ENCODE measurements around the gene WDR17.

The WDR17 gene

DNA sequence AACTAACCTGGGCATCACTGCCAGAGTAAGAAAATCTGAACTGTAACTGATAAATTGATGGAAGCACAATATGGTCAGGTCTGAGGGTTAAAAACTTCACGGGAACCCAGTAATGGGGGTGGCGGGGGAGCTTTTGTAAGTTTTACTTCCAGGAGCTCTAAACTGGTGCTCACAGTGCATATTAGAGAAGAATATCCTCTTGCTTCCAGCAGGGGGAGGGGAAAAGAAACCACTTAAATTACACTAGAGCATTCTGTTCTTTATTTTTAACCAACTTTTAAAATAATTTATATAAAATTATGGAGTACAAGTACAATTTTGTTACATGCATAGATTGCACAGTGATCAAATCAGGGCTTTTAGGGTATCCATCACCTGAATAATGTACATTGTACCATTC, 33.7 kb downstream of the WDR17 start:
- DNase-seq, result no peak

DNA sequence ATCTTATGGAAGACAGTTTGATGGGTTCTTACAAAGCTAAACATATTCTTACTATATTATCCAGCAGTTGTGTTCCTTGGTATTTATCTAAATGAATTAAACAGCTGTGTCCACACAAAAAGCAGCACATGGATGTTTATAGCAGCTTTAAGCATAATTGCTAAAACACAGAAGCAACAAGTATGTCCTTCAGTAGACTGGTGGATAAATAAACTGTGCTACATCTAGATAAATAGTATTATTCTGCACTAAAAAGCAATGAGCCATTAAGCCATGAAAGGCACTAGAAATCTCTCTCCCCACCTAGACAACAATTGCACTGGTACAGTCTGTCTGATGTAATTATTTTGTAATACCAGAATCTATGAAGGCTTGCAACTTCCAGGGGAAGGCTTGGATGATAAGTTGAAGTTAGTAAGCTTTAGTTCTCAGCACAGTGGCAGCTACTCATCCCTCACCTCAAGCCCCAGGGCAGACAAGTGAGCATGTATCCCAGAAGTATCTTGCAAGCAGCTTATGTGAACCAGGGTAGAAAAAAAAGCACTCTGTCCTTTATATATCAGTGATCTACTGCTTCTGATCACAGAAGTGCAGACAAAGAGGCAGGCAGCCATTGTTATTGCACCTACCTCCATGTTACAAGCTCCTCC, 36.9 kb downstream of the WDR17 start:
- DNase-seq, result no peak

DNA sequence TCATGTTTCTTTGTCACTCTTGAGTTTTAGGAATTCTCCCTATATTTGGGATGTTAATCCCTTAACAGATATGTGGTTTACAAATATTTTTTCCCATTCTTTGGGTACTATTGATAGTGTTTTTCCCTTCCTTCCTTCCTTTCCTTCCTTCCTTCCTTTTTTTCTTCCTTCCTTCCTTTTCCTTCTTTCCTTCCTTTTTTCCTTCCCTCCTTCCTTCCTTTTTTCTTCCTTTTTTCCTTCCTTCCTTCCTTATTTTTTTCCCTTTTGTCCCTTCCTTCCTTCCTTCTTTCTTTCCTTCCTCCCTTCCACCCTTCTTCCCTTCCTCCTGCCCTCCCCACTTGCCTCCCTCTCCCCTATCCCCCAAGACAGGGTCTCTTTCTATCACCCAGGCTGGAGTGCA, 42.1 kb downstream of the WDR17 start:
- no peak for DNase-seq

DNA sequence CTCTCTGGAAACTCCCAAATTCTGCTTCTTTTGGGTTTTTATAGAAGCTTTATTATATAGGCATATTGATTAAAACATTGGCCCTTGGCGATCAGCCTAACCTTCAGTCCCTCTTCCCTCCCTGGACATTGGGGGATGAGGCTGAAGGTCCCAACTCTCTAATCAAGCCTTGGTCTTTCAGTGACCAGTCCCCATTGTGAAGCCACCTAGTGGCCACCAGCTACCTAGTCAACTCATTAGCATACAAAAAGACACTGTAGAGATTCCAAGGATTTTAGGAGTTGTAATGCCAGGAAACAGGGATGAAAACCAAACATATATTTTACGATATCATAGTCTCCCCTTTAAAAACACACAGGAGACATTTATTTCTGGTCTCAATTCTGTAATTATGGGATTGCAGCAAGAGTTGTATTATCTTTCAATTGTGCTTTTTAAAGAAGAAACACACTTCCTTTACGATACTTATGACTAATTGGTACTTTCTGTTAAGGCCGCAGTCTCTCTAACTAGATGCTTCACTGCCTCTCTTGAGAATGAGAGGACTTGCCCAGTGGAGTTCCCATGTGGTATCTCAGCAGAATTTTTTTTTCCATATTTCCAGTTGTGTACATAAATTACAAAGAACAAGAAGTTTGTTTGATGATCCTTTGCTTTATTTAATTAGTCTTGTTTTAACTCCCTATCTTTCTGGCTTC, 58.2 kb downstream of the WDR17 start:
- DNase-seq, result peak; percentile 25

DNA sequence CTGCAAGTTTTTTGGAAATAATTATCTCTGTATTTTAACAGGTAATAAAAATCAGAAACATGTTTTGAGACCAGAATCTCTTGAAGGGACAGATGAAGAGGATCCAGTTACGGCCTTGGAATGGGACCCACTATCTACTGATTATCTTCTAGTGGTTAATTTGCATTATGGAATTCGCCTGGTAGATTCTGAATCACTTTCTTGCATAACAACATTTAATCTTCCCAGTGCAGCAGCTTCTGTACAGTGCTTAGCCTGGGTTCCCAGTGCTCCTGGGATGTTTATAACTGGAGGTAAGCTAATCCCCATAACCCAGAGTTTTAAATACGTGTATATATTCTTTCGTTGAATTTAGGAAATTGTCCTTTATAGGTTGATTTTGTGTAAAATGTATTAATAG, 59.4 kb downstream of the WDR17 start:
- DNase-seq, result no peak

DNA sequence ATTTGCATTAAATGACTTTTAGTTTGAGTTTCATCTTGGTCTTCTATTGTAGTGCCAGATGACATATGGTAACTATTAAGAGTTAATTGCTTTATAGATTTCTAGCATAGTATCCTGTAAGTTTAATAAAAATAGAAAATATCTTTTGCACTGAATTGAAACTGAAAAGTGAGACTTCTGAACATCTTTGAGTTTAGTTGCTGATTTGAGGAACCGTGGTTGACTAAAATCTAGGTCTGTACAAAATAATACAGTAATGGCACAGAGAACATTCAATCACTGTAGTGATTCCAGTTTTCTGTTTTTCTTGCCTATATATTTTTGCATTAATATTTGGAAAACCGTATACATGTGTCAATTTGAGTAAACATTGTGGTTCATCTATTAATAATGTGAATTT, 69.0 kb downstream of the WDR17 start:
- DNase-seq, result no peak

DNA sequence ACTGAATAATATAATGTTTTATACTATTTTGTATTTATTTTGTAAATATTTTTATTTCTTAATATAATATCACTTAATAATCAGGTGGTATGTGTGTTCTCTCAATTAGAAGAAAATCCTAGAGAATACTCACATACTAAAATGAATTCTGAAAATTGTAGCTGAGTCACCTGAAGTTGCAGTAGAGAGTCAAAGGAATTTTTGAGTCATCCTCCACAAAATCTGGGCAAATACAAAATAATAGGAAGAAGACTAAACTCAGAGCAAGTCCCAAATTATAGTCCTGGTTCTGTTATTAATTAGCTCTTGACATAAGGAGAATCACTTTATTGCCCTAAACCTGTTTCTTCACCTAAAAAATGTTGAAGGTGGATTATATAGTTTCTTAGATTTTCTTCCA, 72.0 kb downstream of the WDR17 start:
- DNase-seq, result peak; percentile 28

DNA sequence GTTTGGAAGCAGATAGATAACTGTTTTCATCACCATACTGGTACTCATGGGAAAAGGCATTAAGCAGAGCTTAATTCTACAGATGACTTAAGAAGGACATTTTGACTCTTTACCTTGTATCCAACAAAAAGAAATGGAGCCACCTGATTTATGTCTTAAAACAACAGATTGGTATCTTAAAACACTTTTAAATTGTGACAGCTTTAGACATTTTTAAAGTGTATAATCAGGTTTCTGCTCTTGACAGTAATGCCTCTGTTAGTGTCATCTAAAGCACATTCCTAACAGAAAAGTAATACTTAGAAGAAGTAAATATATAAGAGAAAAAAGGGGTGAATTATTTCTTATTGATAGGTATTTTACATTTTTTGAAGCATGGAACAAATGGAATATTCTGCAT, 73.9 kb downstream of the WDR17 start:
- no peak for DNase-seq

DNA sequence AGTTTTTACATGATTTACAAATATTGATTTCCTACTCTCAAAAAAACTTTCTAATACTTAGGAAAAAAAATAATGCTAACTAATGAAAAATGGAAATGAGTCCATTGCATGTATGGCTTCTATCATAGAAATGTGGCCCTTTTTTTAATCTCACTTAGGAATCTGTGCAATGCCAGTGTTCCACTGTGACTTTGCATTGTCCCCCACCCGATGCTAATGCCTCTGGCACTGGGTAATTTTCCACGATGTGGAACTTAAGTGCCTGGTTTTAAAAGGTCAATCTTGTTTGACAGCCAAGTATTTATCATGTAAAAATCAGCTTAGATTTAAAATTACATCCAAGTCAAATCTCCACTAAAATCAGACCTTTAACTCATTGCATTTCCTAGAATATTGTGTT, 76.6 kb downstream of the WDR17 start:
- no peak for DNase-seq

DNA sequence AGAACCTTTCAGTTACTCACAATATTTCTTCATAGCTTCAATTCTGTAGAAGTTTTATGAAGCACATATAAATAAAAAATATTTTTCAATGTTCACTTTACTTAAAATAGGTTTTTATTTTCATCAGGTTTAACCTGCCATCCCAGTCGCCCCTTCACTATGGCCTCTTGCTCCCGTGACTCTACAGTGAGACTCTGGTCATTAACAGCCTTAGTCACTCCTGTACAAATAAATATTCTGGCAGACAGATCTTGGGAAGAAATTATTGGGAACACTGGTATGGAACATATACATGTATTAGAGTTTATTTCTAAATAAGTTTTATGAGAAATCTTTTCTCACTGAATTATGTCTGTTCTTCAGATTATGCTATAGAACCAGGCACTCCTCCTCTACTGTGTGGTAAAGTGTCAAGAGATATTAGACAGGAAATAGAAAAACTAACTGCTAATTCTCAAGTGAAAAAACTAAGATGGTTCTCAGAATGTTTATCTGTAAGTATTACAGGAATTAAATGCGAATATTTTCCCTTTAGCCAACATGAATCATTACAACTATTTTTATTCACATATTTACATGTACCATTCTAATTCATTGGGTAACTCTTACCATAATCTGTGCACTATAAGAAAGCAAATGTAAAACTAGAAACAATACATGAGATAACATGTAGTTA, 84.2 kb downstream of the WDR17 start:
- DNase-seq, result peak; percentile 3

DNA sequence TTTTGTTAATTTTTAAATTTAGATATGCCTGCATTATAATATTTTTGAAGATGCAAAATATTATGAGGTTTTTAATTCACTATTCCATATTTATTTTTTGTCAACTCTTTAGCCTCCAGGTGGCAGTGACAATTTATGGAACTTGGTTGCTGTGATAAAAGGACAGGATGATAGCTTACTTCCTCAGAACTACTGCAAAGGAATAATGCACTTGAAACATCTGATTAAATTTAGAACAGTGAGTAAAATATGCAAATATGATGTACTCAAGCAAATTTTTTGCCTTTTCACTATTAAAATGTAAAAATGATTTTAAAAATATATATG, 84.7 kb downstream of the WDR17 start:
- DNase-seq, result peak; percentile 32

DNA sequence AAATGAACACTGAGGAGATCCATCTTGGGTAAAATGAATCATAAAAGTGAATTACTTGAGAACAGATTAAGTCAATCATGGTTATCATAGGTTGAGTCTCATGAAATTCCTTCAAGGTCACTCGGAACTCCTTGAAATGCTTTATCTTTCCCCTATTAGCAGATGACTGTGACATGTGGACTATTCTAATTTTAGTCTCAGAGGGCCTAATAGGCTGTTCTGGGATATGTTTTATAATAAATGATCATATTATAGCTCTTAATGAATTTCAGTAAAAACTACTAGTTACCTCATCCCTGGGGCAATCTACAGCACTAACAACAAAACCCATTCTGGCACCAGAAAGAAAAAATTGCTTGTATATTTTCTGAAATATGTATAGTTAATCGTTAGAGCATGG, 85.1 kb downstream of the WDR17 start:
- no peak for DNase-seq

DNA sequence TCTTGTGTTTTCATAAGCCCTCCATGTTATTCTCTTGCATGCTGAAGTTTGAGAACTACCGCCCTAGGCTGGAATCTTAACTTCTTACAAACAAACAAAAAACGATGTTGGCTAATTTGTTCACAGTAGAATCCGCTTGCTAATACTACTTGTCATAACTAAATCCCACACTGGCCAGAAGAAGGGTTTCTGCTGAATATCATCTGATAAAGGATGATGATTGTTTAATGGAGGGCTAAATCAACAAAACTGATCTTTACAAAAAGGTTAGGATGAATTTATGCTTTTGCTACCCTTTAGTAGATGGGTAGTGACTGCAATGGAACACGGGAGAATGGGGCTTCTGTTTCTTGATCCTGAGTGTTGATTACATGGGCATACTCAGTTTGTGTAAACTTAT, 87.5 kb downstream of the WDR17 start:
- DNase-seq, result no peak

DNA sequence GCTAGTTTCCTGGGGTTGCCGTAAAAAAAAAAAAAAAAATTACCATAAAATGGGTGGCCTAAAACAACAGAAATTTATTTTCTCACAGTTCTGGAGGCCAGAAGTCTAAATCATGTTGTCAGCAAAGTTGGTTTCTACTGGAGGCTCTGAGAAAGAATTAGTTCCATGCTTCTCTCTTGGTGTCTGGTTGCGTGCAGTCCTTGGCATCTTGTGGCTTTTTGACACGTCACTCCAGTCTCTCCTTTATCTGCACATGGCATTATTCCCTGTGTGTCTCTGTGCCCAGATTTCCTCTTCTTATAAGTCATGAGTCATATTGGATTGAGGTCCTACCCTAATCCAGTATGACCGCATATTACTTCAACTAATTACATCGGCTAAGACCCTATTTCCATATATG, 91.0 kb downstream of the WDR17 start:
- DNase-seq, result no peak

DNA sequence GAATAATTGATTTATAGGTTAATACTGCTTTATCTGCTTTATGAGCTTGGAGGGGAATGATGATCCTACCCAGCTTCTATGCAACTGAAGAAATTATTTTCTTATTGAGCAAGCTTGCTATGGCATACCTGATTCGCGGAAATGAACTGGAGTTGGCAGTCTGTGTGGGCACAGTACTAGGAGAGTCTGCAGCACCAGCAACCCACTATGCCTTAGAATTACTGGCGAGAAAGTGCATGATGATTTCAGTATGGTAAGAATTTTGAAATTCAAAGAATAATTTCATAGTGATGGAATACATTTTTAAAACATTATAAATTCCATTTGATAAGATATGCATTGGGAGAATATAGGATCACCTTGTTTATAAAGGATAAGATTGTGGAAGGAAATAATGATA, 97.4 kb downstream of the WDR17 start:
- no peak for DNase-seq

DNA sequence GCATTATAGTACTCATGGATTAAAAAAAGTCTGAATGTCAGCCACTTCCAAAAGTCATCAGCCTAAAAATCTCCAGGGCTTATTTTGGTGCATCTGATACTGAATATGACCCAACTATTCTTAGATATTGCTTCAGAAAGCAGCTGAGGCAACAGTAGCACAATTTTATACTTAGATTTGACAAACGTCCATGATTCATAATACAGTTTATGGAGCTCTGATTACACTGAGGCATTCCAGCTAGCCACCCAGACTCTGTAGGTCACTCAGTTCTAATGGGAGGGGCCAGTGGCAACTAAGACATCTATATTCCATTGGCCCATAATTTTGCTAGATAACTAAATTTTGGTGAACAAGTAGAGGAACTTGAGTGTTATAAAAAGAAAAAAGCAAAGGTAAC, 119.4 kb downstream of the WDR17 start:
- DNase-seq, result peak; percentile 58

DNA sequence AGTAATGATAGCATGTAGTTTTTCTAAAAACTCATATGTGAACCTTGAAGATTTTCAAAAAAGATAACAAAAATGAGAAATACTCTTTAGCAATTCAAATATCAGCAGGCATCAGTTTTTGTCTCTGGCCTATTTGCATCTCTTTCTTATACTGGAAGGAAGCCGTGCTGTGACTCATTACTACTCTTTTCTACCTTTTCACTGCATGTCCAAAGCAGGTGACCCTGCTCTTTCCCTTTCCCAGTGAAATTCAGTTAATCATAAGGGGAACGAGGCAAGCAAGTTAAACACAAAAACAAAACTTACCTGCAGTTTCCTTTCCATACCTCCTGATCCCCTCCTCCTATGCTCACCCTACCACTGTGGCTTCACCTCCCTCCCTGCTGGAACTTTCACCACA, 120.4 kb downstream of the WDR17 start:
- no peak for DNase-seq

DNA sequence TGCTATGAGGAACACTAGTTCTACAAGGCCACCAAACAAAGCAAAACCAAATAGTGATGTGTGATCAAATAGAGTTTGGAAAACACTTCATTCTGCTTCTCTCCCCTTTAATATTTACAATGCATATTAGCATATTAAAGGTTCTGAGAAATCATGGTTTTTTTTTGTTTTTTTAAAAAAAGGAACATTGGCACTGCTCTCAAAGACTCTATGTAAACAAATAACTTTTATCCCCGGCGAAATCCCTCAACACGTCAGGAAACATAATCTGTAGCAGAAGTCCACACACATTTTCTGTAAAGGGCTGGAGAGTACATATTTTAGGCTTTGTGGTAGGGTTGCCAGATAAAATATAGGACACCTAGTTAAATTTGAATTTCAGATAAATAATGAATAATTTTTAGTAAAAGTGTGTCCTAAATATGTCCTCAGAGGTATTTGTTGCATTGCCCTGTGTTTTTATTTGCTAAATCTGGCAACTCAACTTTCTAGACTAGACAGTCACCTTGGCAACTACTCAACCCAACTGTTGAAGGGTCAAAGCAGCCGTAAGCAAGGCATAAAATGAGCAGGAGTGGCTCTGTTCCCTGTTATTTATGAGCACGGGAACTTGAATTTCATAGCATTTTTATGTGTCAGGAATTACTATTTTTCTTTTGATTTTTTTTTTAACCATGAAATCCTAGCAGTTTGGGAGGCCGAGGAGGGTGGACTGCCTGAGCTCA, 121.2 kb downstream of the WDR17 start:
- DNase-seq, result no peak

DNA sequence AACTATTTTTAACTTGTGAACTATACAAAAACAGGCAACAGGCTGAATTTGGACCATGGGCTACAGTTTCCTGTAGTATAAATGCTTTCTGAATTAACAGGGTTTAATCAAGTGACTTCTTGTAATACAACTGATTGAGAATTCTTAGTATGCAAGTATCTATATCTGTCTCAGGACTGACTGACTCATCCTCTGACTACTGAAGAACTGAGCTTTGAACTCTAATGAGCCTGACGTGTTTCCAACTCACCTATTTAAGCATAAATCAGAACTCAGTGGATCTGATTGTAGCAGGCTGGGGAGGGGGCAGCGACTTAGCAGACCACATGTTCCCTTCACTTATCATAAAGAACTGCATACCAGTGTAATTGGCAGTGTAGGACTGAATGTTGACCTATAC, 122.0 kb downstream of the WDR17 start:
- peak; percentile 36 for DNase-seq

DNA sequence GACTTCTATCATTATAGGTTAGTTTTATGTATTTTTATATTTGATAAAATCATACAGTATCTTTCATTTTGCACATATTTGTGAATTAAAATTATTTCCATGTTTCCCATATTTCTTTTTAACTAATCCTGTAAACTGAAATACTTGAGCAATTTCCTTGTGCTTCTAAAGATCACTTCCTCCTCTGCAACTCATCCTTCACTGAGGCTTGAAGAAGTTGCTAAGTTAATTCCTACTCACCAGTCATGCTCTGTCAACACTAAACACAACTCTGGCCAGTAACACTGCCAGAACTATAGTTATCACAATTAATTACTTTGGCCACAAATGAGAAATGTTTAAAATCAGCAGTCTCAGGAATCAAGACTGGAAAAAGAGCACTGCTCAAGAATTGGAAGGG, 123.0 kb downstream of the WDR17 start:
- no peak for DNase-seq

DNA sequence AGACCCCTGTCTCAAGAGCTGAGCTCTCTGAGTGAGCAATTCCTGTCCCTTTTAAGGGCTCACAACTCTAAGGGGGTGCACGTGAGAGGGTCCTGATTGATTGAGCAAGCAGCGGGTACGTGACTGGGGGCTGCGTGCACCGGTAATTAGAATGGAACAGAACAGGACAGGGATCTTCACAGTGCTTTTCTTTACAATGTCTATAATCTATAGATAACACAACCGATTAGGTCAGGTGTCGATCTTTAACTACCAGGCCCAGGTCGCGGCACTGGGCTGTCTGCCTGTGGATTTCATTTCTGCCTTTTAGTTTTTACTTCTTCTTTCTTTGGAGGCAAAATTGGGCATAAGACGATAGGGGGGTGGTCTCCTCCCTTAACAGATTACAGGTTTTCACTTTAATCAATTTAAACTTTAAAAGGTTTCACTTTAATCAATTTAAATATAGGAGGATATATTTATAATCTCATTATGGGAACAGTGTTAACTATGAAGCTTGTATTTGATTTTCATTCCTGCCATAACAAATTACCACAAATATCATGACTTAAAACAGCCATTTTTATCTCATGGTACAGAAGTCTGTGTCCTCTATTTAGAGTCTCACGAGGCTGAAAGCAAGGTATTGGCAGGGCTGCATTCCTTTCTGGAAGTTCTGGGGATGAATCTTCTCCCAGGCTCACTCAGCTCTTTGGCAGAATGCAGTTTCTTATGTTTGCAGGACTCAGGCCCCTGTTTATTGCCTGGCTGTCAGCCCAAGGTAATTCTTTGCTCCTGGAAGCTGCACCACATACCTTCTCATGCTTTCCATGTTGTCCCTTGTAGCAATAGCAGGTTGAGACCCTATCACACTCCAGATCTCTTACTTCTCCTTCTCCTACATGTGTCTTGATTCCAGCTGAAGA, 124.5 kb downstream of the WDR17 start:
- DNase-seq, result peak; percentile 15

DNA sequence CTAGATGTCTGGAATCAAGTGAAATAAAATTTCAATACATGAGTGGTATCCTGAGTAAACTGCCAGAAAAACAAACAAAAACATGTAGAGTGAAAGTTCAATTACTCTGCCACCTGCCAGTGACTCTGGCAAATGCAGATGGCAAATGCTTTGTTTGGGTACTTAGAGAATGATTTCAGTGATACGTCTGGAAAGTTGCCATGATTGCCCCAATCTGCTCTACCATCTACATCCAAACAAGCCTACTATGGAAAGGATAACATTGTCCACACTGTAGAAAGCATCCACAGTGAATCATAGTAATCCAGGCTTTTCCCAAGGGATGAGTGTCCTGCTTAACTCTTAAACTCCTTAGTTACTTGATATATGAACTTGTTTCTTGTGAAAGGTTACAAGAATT, 126.3 kb downstream of the WDR17 start:
- DNase-seq, result peak; percentile 46

DNA sequence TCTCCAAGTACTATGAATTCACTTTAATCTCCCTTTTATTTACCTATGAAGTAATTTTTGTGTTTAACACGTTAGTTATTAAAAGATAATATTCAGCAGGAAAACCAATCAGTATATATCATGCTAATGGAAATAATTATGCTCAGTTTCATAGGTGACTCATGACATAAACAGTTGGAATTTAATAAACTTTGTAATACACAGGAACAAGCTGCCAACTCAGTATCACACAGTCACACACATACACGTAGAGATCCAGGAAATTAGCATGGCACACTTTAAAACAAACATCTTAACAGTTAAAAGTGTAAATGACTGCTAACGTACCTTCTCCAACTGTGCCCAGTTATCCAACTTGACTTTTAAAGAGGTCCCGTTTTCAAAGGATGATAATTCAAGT, 127.5 kb downstream of the WDR17 start:
- peak; percentile 54 for DNase-seq
